ENCODE data around the gene GID4.

GID4 gene

GRCh38 chr17:18102640-18103039 lies 63.4 kb downstream of the GID4 start:
- DNase-seq: no peak

DNA sequence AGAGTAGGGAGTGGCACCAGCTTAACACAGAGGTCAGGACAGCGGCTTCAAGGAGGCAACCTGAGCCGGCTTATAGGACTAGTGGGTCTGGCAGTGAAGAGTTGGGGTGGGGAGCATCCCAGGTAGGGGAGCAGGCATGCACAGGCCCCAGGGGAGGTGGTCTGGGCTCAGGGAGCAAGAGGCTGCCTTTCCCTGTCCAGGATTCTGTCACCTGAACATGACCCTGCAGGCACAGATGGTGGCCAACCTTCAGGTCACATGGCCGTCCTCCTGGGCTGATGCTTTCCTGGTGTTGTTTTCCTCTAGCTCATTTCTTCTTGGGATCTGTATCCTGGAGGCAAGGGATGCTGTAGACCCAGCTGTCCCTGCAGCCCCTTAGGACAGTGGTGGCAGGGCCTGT lies 65.8 kb downstream of the GID4 start:
- no peak for DNase-seq

GRCh38 chr17:18105595-18105994 lies 66.4 kb downstream of the GID4 start:
- DNase-seq: no peak

- DNase-seq: no peak
These were observed 67.0 kb downstream of the GID4 start for GRCh38 chr17:18106211-18106610.

DNA sequence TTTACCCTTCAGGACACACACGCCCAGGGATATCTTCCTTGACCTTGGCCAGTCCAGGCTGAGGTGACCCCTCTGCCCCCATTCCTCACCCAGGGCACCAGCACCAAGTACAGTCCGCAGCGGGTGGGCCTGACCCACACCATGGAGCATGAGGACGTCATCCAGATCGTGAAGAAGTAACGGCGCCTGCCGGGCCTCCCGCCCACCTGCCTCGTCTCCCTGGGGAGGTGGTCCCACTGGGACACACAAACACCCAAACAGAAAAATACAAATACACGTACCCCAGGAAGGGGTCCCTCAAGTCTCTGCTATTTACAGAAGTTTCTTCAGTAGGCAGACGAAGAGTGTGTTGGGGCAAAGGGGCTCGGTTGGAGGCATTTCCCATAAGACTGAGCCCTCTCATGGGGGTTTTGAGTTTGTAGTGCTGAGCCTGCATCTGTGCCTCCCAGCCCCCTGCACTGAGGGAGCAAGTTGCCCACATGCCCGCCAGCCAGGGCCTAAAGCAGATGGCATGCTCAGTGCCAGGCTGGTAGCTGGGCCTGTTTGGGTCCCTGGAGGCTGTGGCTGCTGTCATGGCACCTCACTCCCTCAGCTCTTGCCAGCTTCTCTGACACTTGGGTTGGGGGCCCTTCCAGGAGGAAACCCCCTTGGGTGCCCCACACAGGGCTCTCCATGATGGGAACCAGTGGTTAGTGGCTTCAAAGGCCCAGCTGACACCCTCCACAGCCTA lies 68.0 kb downstream of the GID4 start:
- no peak for DNase-seq

DNA sequence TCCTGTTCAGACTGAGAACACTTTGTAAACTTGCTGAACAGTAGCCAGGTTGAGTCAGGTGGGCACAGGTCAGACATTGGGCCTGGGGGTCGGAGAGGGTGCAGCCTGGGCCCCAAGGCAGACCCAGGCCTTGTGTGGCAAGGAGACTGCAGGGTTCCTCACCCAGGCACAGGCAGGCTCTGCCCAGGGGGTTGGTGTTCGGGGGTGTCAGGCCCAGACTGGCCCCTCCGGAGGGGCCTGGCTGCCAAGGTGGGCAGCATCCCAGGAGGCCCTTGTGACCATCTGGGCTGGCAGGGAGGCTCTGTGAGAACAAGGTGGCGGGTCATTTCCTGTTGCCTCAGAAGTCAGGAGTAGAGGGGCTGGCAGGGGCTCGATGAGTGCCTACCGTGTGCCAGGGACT lies 68.8 kb downstream of the GID4 start:
- DNase-seq: no peak

DNA sequence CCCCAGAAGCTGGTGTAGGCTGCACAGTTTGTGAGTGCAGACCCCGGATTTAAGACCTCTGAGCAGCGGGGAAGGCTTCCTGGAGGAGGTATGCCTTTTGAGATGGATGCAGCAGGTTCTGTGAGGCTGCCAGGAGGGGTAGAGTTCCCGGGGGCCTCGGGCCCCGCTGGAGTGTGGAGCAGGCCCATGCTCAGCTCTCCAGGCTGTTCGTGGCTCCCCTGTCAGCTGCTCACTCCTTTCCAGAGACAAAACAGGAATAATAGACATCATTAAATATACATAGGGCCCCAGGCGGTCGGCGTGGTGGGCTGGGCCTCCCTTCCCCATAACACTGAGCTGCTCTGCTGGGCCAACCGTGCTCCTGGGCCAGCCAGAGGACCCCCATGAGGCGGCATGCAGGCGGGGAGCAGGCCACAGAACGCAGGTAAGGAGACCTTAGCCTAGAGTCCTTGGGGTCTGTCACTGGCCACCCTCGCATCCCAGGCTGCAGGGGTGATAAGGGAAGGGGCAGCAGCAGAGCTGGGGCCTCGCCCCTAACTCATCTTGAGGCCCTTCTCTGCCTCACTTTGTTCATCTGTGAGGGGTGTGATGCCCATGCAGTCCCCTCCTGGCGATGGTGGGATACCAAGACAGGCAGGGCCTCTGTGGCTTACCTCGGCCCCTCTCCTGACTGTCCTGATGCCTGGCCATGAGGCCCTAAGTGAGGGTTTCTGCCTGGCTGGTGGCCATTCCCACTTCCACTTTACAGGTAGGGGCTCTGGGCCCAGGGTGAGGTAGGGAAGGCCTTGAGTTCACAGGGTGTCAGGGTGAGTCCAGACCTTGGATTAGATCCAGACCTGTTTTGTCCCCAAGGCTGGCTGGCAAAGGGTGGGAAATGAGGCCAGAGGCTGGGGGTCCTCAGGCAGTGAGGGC lies 69.4 kb downstream of the GID4 start, which contains the start of gene MYO15A:
MYO15A (plus strand) TSS at position 356 of the 912 bp plus-strand sequence. CDS start 10,045 bp downstream, outside the sequence.
- DNase-seq: no peak

GRCh38 chr17:18109935-18110485 lies 70.8 kb downstream of the GID4 start:
- no peak for DNase-seq

- no peak for DNase-seq
These were observed 71.5 kb downstream of the GID4 start for GRCh38 chr17:18110636-18111145.

DNA sequence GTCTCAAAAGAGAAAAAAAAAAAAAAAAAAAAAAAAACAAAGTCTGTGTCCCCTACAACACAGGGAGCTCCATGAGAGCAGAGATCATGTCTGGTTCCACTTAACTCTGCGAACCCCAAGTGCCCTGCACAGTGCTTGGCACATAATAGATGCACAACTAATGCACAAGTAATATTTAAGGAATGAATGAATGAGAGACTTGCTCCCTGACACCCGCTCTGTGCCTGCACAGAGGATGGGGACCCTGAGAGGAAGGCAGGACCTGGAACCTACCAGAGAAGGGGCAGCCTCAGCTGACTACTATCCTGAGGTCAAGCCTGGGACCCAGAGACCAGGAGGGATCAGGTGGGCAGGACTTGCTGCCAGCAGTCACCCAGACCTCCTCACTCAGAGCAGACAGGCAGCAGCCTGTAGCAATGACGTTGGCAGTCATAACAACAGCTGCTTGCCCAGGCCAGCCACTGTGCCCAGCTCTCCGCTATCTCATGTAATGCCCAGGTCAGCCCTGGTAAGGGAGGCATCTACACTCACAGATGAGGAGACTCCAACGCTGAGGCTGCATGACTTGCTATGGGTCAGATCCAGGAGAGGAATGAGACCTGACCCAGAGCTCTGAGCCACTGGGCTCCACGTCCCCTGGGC lies 72.2 kb downstream of the GID4 start:
- no peak for DNase-seq

DNA sequence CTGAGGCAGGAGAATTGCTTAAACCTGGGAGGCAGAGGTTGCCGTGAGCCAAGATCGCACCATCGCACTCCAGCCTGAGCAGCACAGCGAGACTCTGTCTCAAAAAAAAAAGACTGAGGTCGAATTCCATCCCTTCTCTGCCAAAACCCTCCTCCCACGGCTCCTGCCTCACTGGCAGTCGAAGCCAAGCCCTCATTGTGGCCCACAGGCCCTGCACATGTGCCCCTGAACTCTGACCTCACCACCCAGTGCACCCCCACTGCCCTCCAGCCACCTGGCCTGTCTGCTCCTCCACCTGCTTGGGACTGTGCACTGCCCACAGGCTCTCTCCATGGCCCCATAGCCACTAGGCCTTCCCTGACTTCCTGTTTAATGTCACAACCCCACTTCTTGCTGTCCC lies 76.3 kb downstream of the GID4 start:
- no peak for DNase-seq

DNA sequence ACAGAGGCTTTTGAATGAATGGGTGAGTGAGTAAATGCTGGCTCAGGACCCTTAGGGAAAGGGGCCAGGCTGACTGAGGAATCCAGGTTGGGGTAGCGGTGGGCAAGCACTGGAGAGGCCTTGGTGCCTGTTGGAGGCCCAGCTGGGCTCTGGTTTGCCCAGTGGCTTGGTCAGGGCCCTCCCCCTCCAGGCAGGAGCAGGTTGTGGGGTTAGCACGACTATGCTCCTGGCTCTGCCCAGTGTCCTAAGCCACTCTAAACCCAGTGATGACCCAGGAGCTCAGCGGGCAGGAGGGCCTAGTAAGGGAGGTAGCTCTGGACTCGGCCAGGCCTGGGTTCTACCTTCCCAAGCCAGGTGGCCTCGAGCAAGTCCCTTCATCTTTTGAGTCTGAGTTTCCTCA lies 76.9 kb downstream of the GID4 start:
- DNase-seq: no peak

DNA sequence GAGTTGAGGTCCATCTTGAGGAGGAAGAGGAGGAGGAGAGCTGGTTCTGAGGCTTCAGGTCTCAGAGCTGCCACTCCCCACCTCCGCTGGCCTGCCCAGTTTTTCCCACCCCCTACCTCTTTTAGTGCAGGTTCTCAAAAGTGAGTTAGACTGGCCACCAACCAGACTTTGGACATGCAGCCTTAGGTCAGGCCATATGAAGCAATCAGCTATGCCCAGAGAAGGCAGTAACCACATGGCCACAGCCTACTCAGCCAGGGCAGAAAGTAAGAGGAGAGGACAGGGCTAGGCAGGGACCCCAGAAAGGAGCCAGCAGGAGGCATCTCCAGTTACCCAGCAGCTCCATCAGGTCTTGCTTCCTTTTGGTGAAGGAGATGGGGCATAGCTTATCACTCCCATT lies 78.3 kb downstream of the GID4 start:
- DNase-seq: no peak

All from fibroblast of skin of scalp (primary cell).